VCaP (cell line): Measurements from ENCODE around the gene TMEM119.
A peak's percentile ranks its signal among the peaks of the same experiment; 100 is the strongest.

Experiments
- H3K27ac ChIP-seq: fragments of 450-650 bp; 2 replicates; pipeline ENCODE4 v1.5.1; 2017
- CTCF ChIP-seq: fragments of 450-650 bp; conservative IDR thresholded peaks from 2 replicates; pipeline ENCODE4 v1.5.1; 2017; ENCODE audit warnings: mild to moderate bottlenecking, moderate library complexity

TMEM119 gene

GRCh38 chr12:108548954-108549521 lies 48.8 kb downstream of the TMEM119 start:
- no peak for TF ChIP-seq CTCF
- peak overlapping the region; percentile 53 for H3K27ac ChIP-seq

GRCh38 chr12:108547686-108548085 lies 50.2 kb downstream of the TMEM119 start:
- no peak for TF ChIP-seq CTCF
- H3K27ac ChIP-seq: peak overlapping the region; percentile 53

GRCh38 chr12:108543652-108544051 lies 54.2 kb downstream of the TMEM119 start:
- TF ChIP-seq CTCF: no peak
- H3K27ac ChIP-seq: no peak overlapping the region

GRCh38 chr12:108542320-108542719 lies 55.6 kb downstream of the TMEM119 start:
- no peak overlapping the region for H3K27ac ChIP-seq
- TF ChIP-seq CTCF: no peak
